ENCODE results near the gene FAM221B.

The FAM221B gene

DNA sequence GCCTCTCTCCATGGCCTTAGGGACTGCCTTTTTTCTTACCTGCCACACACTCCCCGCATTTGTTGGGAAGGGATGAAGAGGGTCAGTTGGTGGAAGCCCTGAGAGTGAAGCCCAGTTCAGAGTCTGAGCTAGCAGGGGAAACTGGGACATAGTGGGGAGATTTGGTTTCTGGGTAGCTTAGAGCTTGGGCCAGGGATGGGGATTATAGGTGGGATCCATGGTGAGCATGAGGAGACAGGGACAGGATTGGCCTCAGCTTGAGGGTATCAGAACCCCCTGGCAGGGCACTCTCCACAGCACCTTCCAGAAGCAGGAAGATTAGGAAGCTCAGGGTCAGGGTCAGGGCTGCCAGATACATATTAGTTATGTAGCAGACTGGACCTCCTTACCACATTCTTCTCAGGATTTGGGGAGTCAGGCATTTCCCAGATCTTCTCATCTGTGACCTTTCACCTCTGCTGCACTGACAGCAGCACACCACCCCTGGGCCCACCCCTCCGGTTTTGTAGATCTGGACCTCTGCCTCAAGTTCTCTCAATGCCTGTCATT lies 23.8 kb upstream of the FAM221B start:
- Histone ChIP-seq H3K27me3 (ENCODE audit: insufficient read depth, low read length, poor library complexity) (no peaks in the 10 kb centered on the region), H3K9ac (ENCODE audit: low read depth, low read length) (no peak overlapping the region), H3K27ac (ENCODE audit: low read length) (no peak overlapping the region), H3K4me3 (ENCODE audit: low read depth in 1 of 2, low read length in 2 of 2) (no peak overlapping the region), H3K4me1 (ENCODE audit: insufficient read depth, low read length) (no peaks in the 10 kb centered on the region), H3K4me2 (ENCODE audit: insufficient read depth, low read length) (no peak overlapping the region), H4K20me1 (ENCODE audit: insufficient read depth, low read length) (no peaks in the 10 kb centered on the region; the same call in 1 of the 2 replicates), H3K9me3 (ENCODE audit: insufficient read depth, low read length, severe bottlenecking) (no peaks in the 10 kb centered on the region), H3K36me3 (ENCODE audit: insufficient read depth, low read length) (peaks cover under 1% of the 10 kb centered on the region; the same call in 1 of the 2 replicates), H2AFZ (ENCODE audit: low read depth, low read length) (no peak overlapping the region), H3K79me2 (ENCODE audit: insufficient read depth, low read length) (no peaks in the 10 kb centered on the region)
- DNase-seq (no peak), ATAC-seq (ENCODE audit: insufficient read depth, low read depth) (no peak)
- TF ChIP-seq CTCF (IDR thresholded peaks at IDR 0.05; ENCODE audit: borderline replicate concordance, extremely low read depth, low read length, poor library complexity, severe bottlenecking) (no peak), EZH2 (IDR thresholded peaks at IDR 0.05; ENCODE audit: borderline replicate concordance, low read depth, low read length, severe bottlenecking) (no peak)

GRCh38 chr9:35847792-35848572 lies 19.4 kb upstream of the FAM221B start:
- no peaks in the 10 kb centered on the region for H3K4me1 ChIP-seq (ENCODE audit: insufficient read depth, low read length)
- H3K4me3 ChIP-seq (ENCODE audit: low read depth in 1 of 2, low read length in 2 of 2) = no peak overlapping the region
- ATAC-seq (ENCODE audit: insufficient read depth, low read depth) = no peak
- no peaks in the 10 kb centered on the region for H3K27me3 ChIP-seq (ENCODE audit: insufficient read depth, low read length, poor library complexity)
- no peak overlapping the region for H3K9ac ChIP-seq (ENCODE audit: low read depth, low read length)
- no peaks in the 10 kb centered on the region for H3K79me2 ChIP-seq (ENCODE audit: insufficient read depth, low read length)
- no peak overlapping the region for H3K27ac ChIP-seq (ENCODE audit: low read length)
- no peak overlapping the region for H2AFZ ChIP-seq (ENCODE audit: low read depth, low read length)
- no peak overlapping the region for H3K4me2 ChIP-seq (ENCODE audit: insufficient read depth, low read length)
- H3K9me3 ChIP-seq (ENCODE audit: insufficient read depth, low read length, severe bottlenecking) = no peaks in the 10 kb centered on the region
- DNase-seq = no peak
- peaks cover 11% of the 10 kb centered on the region for H3K36me3 ChIP-seq (ENCODE audit: insufficient read depth, low read length)
- no peaks in the 10 kb centered on the region for H4K20me1 ChIP-seq (ENCODE audit: insufficient read depth, low read length)
- TF ChIP-seq EZH2 (IDR thresholded peaks at IDR 0.05; ENCODE audit: borderline replicate concordance, low read depth, low read length, severe bottlenecking) = no peak
- TF ChIP-seq CTCF (IDR thresholded peaks at IDR 0.05; ENCODE audit: borderline replicate concordance, extremely low read depth, low read length, poor library complexity, severe bottlenecking) = no peak

DNA sequence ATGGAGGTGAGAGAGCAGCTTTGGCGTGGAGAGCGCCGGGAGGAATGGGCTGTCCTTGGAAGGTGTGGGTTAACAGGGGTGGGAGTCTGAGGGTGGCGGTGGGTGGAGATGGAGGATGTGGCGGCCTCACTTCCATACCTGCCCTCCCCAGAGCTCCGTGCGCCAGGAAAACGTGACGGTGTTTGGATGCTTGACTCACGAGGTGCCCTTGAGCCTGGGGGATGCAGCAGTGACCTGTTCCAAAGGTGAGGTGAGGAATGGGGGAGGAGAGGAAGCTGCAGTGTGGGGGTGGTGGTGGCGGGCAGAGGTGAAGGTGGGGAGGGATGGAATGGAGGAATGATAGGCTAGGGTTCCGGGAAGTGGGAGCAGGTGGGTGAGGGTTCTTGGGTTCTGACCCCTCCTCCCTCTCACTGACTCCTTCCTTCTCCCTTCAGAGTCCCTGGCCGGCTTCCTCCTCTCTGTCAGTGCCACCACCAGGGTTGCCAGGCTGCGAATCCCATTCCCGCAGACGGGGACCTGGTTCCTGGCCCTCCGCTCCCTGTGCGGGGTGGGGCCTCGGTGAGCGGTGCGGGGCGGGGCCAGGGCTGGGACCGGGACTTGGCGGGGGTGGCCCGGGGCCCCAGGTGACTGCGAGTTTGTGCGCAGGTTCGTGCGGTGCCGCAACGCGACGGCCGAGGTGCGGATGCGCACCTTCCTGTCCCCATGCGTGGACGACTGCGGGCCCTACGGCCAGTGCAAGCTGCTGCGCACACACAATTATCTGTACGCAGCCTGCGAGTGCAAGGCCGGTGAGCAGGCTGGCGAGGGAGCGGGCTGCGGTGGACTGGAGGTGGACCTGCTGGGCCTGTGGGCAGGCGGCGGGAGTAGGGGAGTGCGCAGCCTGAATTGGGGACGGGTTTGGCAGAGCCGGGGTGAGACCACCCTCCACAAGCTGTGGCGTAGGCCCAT lies 17.6 kb upstream of the FAM221B start:
- Histone ChIP-seq H3K27me3 (ENCODE audit: insufficient read depth, low read length, poor library complexity) (no peaks in the 10 kb centered on the region), H3K4me1 (ENCODE audit: insufficient read depth, low read length) (no peaks in the 10 kb centered on the region), H2AFZ (ENCODE audit: low read depth, low read length) (no peak overlapping the region), H3K9ac (ENCODE audit: low read depth, low read length) (no peak overlapping the region), H3K9me3 (ENCODE audit: insufficient read depth, low read length, severe bottlenecking) (no peaks in the 10 kb centered on the region), H3K27ac (ENCODE audit: low read length) (no peak overlapping the region), H3K4me3 (ENCODE audit: low read depth in 1 of 2, low read length in 2 of 2) (no peak overlapping the region), H3K79me2 (ENCODE audit: insufficient read depth, low read length) (no peaks in the 10 kb centered on the region), H3K36me3 (ENCODE audit: insufficient read depth, low read length) (peaks cover 11% of the 10 kb centered on the region), H4K20me1 (ENCODE audit: insufficient read depth, low read length) (no peaks in the 10 kb centered on the region), H3K4me2 (ENCODE audit: insufficient read depth, low read length) (no peak overlapping the region)
- no peak for TF ChIP-seq EZH2 (IDR thresholded peaks at IDR 0.05; ENCODE audit: borderline replicate concordance, low read depth, low read length, severe bottlenecking)
- TF ChIP-seq CTCF (IDR thresholded peaks at IDR 0.05; ENCODE audit: borderline replicate concordance, extremely low read depth, low read length, poor library complexity, severe bottlenecking) = no peak
- ATAC-seq (ENCODE audit: insufficient read depth, low read depth) (no peak), DNase-seq (no peak)
